Fibroblast of skin of scalp (primary cell): ENCODE measurements around the gene G6PC3.
"Not testable (repeated sequence)": the region's sequence is repeated elsewhere in the genome, so short reads cannot be mapped to it uniquely, and the experiment has no call there.

ENCODE experiments used
- DNase-seq: peaks from one replicate; pipeline ENCODE4 v3.0.0-alpha.2; 2013

G6PC3 gene

GRCh38 chr17:44084131-44084538 is 13.6 kb downstream of the G6PC3 start:
- DNase-seq: no peak

DNA sequence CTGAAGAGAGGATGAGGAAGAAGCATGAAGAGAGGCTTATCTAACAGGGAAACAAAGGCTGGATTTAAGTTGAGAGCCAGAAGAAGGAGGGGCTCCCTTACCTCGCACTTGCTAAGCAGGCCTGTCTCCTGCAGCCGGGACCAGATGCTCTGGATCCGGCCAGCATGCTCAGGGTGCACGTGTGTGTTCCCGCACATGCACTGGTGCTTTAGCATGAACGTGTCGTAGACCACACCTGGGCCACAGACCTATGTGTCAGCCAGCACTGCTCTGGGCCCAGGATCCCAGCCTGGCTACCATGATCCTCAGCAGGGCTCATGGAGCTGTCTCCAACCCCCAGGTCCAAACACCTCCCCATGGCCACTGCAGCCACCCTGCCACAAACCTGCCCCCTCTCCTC is 14.4 kb downstream of the G6PC3 start:
- DNase-seq: no peak

DNA sequence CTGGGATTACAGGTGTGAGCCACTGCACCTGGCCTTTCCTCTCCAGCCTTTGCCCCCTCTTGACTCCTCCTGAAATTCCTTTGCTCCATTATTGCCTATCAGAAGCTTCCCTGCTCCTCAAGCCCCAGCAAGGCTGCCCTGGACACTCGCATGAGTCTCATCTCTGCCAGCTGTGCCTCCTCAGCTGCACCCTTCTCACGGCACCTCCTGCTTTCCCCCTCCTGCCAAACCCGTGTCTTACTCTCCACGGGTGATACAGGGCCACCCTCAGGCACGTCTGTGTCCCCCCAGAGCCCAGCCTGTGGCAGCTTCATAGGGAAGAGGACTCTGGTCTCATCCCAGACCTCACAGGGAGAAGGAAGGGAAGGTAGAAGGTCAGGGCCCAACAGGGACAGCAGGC is 15.4 kb downstream of the G6PC3 start:
- DNase-seq: no peak

DNA sequence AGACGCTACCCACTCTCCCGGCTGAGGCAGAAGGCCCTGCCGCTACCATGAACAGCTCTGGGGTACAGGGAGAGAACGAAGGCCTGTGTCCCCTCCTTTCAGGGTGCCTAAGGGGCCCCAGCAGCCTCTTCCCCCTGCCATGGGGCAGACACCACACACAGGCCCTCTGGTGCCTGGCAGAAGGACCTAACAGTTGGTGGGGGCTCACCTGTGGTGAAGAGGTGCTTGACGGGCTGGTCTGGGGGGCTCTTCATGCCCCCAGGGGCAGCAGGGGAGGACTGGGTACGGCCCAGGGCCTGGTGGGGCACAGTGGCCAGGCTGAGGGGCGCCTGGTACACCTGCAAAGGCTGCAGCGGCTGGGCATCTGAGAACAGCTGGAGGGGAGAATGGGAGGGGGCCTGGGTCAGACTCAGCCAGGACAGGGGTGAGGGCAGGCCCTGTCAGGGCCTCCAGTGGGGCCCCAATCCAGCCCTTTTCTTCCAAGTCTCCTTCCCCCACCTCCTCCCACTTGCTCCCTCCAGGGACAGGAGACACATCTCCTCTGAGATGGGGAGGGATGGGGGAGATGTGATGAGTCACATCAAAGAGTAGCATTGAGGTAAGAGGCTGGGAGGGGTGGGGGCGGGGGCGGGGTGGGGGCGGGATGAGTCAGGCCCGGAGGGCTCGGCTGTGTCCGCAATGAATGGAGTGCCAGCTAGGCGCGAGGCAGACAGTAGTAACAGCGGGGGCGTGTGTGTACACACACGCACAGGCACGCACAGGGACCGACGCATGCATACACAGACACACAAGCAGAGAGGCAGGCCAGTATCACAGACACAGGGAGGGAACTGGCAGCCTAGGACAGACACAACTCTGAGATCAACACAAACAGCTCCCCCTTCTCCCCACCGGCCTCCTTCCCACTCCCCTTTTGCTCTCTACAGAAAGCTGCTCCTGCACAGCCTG is 16.1 kb downstream of the G6PC3 start:
- DNase-seq: peak; percentile 97

- no peak for DNase-seq
Observed at GRCh38 chr17:44087319-44087718, 16.8 kb downstream of the G6PC3 start.

DNA sequence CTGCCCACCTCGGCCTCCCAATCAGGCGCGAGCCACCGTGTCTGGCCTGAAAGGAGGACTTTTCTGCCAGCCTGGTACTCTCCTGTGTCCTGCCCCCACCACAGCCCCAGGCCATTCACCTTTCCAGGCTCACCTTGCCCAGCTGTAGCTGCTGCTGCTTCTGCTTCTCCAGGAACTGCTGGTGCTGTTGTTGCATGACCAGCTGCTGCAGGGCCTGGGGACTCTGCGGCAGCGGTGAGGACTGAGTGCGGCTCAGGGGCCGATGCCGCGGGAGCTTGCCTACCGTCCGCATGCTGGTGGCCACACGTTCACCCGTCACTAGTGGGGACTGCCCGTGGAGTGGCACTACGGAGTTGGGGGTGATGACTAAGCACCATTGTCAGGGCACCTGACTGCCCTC is 17.7 kb downstream of the G6PC3 start:
- DNase-seq: no peak

- DNase-seq: no peak
Observed at GRCh38 chr17:44091200-44091997, 20.9 kb downstream of the G6PC3 start.

DNA sequence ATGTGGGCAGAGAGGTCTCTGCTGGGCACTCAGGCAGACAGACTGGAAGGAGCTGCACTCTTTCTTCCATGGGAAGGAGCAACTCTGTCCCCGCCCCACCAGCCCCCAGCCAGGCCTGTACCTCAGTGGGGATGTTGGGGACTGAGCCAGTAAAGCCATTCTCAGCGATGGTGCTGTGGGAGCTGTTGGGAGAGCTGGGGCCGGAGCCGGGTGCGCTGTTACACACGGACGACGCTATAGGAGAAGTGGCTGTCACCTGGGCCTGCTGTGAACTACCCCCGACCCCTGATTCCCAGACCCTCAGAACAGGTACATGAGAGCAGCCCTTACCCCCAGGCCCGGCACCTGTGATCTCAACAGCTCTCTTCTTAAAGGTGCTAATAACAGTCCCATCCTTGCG is 21.5 kb downstream of the G6PC3 start:
- no peak for DNase-seq

DNA sequence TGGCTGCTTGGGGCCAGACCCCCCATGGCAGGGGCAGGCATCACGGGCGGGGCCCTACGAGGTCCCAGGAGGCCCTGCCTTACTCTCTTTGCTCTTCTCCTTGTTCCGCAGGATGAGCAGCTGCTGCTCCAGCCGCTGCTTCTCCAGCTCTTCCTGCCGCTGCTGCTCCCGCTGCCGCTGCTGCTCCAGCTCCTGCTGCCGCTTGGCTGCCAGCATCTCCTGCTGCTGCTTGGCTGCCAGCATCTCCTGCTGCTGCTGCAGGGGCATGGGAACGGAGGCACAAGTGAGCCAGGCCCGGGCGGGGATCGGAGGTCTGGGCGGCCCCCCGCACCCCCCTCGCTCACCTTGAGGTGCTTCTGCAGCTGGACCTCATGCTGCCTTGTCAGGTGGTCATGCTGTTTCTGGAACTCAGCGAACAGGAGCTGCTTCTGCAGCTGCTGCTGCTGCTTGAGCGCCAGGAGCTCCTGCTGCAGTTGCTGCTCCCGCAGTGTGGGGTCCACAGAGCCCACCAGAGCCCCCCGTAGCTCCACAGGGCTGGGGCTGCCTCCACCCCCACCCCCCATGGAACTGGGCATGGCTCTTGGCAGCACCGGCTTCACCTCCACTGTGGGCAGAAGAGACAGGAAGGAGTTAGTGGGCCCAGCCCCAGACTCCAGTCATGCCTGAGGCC is 22.8 kb downstream of the G6PC3 start:
- DNase-seq: no peak

DNA sequence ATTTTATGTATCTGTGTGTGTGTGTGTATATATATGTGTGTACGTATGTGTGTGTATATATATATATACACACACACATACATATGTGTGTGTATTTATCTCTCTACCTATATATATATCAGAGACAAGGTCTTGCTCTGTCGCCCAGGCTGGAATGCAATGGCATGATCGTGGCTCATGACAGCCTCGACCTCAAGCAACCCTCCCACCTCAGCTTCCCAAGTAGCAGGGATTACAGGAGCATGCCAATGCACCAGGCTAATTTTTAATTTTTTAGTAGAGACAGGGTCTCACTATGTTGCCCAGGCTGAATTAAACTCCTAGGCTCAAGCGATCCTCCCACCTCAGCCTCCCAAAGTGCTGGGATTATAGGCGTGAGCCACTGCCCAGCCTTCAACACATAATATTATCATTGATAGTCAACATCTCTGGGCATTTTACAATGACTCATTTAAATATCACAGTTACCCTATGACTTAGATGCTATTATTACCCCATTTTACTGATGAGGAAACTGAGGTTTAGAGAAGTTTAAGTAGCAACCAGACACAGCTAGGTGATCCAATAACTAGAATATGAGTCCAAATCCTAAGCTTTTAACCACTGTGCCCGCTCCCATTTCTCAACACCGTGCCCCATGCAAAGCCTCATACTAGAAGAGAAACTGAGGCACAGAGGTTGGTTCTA is 24.3 kb downstream of the G6PC3 start:
- no peak for DNase-seq

- no peak for DNase-seq
Observed at GRCh38 chr17:44095388-44095646, 24.8 kb downstream of the G6PC3 start.

- peak; percentile 95 for DNase-seq
Observed at GRCh38 chr17:44095647-44096496, 25.3 kb downstream of the G6PC3 start.

DNA sequence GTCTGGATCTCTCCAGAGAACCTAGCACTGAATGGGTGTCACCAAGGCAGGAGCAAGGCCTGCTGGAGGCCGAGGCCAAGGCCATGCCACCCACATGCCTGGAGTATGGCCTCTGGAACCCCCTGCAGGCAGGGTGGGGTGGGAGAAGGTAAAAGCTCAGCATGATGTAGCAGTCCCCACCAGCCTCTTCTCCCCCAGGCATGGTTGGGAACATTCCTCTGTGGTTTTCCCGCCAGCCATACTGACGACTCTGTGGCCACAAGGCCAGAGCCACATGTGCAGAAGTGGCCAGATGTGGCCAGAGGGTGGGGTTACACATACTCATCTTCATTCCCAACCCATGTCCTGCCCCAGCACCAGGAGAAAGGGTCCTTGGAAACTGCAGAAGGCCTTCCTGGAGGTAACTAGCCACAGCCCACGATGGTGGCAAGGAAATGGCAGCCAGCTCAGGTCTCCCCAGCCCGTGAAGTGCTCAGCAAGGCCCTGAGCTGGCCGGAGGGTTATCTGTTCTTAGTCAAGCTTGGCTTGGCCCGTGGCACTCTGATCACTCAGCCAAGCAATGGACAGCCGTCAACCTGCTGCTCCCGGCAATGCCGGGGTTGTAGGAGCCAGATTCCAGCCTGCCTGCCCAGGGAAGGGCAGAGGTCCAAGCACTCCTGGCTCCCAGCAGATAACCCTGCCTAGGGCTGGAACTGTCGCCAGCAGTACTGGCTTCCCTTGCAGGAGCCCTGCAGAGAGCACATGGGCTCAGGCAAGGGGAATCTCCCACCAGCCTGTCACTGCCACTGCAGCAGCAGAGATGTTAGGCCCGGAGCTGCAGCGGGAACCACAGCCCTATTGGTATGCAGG is 26.8 kb downstream of the G6PC3 start:
- DNase-seq: peak; percentile 90

DNA sequence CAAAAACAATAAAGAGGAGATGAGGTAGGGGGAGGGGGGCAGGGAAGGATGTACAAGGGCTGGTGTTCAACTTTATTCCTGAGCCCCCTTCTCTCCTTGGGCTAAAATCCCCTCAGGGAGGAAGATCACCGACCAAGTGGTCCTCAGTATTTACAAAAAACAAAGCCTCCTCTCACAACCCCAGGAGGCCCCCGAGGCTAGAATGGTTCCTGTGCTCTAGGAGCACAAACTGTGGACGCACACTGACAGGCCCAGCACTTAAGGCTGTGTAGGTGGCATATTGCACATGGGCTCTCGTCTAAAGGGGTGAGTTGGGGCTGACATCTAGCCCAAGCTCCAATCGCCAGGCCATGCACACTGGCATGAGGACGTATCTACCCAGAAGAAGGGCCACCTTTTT is 31.3 kb downstream of the G6PC3 start:
- not testable (repeated sequence) for DNase-seq

DNA sequence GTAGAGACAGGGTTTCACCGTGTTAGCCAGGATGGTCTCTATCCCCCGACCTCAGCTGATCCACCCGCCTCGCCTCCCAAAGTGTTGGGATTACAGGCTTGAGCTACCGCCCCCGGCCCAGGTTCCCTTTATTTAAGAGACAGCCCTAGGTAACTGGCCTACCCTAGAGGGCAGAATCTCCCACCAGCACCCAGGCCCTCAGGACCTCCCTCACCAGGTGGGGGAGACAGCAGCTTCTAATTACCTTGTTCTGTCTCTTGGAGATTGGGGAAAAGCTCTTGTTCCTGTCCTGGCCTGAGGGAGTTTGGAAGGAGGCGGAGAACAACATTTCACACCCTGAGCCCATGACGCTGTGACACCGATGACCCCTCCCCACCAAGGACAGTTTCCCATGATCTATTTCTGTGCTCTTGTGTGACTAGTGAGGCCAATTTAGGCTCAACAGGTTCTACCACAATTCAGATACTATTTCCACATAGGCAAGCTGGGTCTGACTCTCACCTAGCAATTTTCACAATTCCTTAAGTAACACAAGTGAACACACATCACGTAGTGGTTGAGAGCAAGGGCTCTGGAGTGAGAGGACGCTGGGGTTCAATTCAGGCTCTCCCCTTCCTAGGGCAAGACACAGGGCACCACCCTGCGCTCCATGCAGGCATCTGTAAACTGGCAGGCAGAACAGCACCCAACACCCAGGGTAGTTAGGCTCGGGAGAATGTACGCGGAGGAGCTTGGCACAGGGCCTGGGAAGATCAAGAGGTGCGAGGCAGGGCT is 32.5 kb downstream of the G6PC3 start:
- DNase-seq: no peak

- DNase-seq: no peak
Observed at GRCh38 chr17:44105483-44105882, 34.9 kb downstream of the G6PC3 start.

- DNase-seq: no peak
Observed at GRCh38 chr17:44105941-44106340, 35.4 kb downstream of the G6PC3 start.

- DNase-seq: no peak
Observed at GRCh38 chr17:44106801-44107200, 36.3 kb downstream of the G6PC3 start.

- peak; percentile 99 for DNase-seq
Observed at GRCh38 chr17:44108440-44109311, 38.1 kb downstream of the G6PC3 start.
